ENCODE data around the gene N4BP2.
"Not testable (repeated sequence)": the region's sequence is repeated elsewhere in the genome, so short reads cannot be mapped to it uniquely, and the experiment has no call there.

Gene N4BP2

DNA sequence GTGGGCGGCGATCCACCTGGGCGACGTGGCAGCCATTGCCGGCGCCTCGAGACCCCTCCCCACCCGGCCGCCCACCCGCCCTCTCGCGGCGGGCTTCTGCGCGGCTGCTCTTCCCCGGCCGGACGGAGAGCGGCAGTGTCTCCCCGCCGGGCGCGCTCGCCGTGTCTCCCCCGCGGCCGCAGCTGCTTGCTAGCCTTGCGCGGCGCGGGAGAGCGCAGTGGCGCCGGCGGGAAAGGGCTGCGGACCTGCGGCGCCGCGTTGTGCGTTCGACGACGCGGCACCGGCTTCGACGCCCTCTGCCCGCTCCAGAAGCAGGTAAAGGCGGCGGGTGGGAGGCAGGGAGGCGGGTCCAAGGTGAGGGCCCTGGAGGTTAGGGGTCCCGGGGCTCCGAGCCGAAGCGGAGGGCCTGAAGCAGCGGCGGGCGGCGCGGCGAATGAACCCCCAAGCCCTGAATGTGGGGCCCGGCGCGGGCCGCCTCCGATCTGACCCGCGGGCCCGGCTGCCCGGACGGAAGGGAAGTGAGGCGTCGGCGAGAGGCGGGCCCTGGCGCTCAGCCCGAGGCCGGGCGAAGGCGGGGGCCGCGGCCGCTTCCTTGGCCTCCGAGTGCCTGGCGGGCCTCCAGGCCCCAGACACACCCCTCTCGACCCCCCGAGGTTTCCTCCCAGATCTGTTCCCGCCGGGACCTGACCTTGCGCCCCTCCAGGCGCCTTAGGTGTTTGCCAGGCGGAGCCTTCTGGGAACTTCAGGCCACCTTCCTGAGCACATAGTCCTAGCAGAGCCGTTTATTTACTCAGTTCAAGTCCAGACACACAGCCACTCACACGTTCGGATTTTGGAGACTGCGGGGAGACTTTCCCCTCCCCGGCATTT is at the start of gene N4BP2:
N4BP2 (plus strand) TSS at position 135 of the 870 bp plus-strand sequence. CDS start 40,491 bp downstream, outside the sequence.
- DNase-seq: peak; percentile 93

- no peak for DNase-seq
Measured at GRCh38 chr4:40016007-40016406, 40.6 kb upstream of the N4BP2 start.

DNA sequence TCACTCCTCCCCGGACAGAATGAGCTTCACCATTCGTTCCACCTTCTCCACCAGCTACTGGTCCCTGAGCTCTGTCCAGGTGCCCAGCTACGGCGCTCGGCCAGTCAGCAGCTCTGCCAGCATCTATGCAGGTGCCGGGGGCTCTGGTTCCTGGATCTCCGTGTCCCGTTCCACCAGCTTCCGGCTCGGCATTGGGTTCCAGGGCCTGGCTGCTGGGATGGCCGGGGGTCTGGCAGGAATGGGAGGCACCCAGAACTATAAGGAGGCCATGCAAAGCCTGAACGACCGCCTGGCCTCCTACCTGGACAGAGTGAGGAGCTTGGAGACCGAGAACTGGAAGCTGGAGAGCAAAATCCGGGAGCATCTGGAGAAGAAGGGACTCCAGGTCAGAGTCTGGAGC is 36.4 kb upstream of the N4BP2 start:
- no peak for DNase-seq

DNA sequence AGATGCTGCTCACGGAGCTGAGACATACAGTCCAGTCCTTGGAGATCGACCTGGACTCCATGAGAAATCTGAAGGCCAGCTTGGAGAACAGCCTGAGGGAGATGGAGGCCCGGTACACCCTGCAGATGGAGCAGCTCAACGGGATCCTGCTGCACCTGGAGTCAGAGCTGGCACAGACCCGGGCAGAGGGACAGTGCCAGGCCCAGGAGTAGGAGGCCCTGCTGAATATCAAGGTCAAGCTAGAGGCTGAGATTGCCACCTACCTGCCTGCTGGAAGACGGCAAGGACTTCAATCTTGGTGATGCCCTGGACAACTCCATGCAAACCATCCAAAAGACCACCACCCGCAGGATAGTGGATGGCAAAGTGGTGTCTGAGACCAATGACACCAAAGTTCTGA is 35.5 kb upstream of the N4BP2 start:
- DNase-seq: not testable (repeated sequence)

DNA sequence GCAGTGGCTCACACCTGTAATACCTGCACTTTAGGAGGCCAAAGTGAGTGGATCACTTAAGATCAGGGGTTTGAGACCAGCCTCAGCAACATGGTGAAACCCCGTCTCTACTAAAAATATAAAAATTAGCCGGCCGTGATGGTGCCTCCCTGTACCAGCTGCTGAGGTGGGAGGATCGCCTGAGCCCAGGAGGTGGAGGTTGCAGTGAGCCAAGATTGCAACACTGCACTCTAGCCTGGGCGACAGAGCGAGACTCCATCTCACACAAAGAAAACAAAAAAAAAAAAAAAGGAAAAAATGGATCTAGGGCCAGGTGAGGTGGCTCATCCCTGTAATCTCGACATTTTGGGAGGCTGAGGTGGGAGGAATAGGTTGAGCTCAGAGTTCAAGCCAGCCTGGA is 32.6 kb upstream of the N4BP2 start:
- DNase-seq: not testable (repeated sequence)

- no peak for DNase-seq
Measured at GRCh38 chr4:40032785-40033184, 23.9 kb upstream of the N4BP2 start.

- no peak for DNase-seq
Measured at GRCh38 chr4:40033613-40034012, 23.0 kb upstream of the N4BP2 start.

- no peak for DNase-seq
Measured at GRCh38 chr4:40038977-40039376, 17.7 kb upstream of the N4BP2 start.

GRCh38 chr4:40040908-40041307 is 15.7 kb upstream of the N4BP2 start:
- no peak for DNase-seq

DNA sequence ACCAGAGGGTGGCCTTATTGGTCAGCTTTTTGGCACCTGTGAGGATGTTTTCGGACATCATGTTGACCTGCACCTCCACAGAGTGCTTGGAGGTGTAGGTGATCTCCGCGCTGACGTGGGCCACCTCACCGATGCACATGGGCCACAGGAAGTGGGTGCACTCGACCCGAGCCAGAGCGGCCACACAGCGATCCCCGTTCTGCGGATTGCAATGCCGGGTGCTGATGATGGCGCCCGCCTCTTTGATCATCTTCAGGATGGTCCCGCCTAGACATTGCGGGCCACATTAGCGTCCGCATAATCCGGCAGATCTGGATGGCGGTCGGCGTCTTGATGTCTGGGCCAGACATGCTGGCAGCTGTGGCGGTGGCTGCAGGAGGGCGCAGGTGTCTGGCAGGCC is 12.9 kb upstream of the N4BP2 start:
- no peak for DNase-seq

- DNase-seq: no peak
Measured at GRCh38 chr4:40046311-40046980, 10.2 kb upstream of the N4BP2 start.

- DNase-seq: no peak
Measured at GRCh38 chr4:40053161-40053560, 3.5 kb upstream of the N4BP2 start.

- no peak for DNase-seq
Measured at GRCh38 chr4:40055511-40055862, 1.2 kb upstream of the N4BP2 start.

DNA sequence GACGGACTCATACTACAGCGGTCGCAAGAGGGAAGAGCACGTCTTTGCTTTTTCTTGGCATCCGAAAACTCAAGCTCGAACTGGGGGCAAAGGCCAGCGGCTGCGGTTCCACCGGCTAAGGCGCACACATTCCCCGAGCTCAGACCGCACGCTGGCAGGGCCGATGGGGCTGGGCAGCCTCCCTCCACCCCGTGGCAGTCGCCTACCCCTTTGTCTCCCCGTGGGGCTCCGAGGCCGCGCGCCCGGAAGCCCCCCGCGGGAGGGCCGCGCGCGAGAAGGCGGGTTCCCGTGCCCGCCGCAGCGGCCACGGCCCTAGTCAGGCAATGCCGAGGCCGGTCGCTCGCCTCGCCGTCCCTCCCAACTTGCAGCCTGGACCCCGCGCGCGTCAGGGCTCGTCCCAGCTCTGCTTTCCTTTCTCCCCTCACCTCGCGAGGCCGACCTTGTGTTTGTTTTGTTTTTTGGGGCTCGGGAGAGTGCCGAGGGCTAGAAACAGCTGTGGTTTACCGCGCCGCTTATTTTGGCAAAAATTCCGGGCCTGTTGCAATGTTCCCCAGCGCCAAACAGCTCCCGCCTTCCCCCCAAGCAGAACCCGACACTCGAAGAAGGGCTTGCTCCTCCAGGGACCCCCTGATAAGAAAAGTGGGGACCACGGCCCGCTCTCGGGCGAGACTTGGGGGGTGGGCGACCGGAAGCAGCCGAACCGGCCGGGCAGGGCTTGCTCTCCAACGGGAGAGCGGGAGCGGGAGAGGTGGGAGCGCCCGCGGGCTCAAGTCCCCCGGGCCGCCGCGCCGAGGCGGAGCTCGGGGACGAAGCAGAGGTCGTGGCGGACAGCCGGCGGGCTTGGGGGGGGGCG is 561 bp upstream of the N4BP2 start:
- DNase-seq: peak; percentile 90

- peak; percentile 96 for DNase-seq
Measured at GRCh38 chr4:40057586-40058091, 989 bp downstream of the N4BP2 start.

DNA sequence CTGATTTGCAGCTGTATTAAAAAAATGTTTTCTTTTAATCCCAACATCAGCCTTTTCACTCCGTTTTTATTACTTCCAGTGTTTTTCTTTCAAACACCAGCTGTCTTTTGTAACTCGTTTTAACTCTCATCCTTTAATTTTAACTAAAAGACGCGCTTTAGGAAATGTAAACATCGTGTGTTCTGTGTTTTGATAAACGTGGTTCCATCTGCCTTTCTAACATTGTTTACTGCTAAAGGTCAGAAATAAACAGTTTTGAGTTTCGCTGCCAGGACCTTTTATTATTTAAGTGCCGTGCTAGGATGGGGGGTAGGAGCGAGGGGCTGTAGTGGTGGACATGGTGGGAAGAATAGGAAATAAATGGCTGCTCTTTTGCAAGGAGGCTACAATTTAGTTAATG is 1.5 kb downstream of the N4BP2 start:
- DNase-seq: no peak

GRCh38 chr4:40058854-40059253 is 2.2 kb downstream of the N4BP2 start:
- no peak for DNase-seq

GRCh38 chr4:40059362-40059761 is 2.7 kb downstream of the N4BP2 start:
- DNase-seq: no peak

- peak; percentile 11 for DNase-seq
Measured at GRCh38 chr4:40065010-40065409, 8.4 kb downstream of the N4BP2 start.

DNA sequence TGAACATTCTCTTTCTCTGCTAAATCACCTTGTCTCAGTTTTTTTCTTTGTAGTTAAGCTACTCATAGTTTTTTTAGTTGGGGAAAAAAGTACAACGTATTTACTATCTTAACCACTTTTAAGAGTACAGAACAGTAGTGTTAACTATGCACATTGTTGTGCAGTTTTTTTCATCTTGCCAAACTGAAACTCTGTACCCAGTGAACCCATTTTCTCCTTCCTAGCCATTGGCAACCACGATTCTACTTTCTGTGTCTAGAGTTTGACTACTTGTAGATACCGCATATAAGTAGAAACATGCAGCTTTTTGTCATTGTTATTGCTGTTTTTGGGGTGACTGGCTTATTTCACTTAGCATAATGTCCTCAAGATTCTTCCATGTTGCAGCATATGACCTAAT is 10.0 kb downstream of the N4BP2 start:
- no peak for DNase-seq

GRCh38 chr4:40070387-40070786 is 13.7 kb downstream of the N4BP2 start:
- no peak for DNase-seq

DNA sequence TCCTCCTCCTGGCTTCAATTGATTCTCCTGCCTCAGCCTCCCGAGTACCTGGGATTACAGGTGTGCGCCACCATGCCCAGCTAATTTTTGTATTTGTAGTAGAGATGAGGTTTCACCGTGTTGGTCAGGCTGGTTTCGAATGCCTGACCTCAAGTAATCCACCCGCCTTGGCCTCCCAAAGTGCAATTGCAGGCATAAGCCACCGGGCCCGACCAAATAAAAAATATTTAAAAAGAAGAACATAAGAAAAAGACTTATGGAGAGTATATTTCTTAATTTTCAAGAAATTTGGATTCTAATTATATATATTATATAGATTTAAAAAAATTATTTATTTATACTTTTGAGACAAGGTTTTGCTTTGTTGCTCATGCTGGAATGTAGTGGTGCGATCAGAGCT is 29.8 kb downstream of the N4BP2 start:
- no peak for DNase-seq

DNA sequence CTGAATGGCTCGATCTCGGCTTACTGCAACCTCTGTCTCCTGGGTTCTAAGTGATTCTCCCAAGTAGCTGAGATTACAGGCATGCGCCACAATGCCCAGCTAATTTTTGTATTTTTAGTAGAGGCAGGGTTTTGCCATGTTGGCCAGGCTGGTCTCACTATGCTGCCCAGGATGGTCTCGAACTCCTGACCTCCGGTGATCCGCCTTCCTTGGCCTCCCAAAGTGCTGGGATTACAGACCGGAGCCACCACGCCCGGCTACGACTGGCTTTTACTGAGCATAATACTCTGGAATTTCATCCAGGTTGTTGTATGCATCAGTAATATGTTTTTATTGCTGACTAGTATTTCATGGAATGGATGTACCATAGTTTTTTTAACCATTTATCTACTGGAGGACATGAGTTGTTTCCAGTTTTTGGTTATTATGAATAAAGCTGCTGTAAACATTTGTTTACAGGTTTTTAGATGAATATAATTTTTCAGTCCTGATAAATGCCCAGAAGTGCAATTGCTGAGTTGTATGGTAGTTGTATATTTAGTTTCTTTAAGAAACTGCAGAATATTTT is 31.2 kb downstream of the N4BP2 start:
- no peak for DNase-seq

All from islet precursor cell (in vitro differentiated cells).